Lung (tissue), 12 donors: ENCODE results near the gene SLCO2A1. TPM values are rescaled to one million over a fixed set of nuclear protein-coding genes. Genes with fewer than 3 reads are reported as not detected.

Experiments used
- ATAC-seq: fragments of 200-7000 bp; cut with Tn5 transposase; one replicate; pipeline ENCODE4 v1.9.1; 2020; ENCODE audit warnings: moderate number of reproducible peaks; ENCODE audit not compliant: insufficient read depth, low FRiP score
- DNase-seq, 3 donors: peaks; one replicate each; pipeline ENCODE4 v3.0.0-alpha.2; 2013 to 2017
- H3K27ac ChIP-seq, 2 donors: one replicate each; pipeline ENCODE4 v1.5.1; 2013; ENCODE audit warnings: mild to moderate bottlenecking in 2 of 2, moderate library complexity in 2 of 2, control low read depth in 1 of 2, inconsistent platforms in 1 of 2, low read depth in 1 of 2, low read length in 1 of 2
- H3K27me3 ChIP-seq, 3 donors: one replicate each; pipeline ENCODE4 v1.5.1; 2013; ENCODE audit warnings: low read length in 2 of 3; ENCODE audit not compliant: control insufficient read depth in 3 of 3, insufficient read depth in 3 of 3
- H3K36me3 ChIP-seq, 4 donors: one replicate each; pipeline ENCODE4 v1.5.1; 2013; ENCODE audit warnings: low read length in 4 of 4, mild to moderate bottlenecking in 1 of 4, moderate library complexity in 1 of 4; ENCODE audit not compliant: control insufficient read depth in 4 of 4, insufficient read depth in 4 of 4
- H3K4me1 ChIP-seq, 5 donors: one replicate each; pipeline ENCODE4 v1.5.1; 2013; ENCODE audit warnings: low read length in 5 of 5, mild to moderate bottlenecking in 2 of 5, moderate library complexity in 1 of 5; ENCODE audit not compliant: control insufficient read depth in 5 of 5, insufficient read depth in 5 of 5
- H3K4me3 ChIP-seq: one replicate; pipeline ENCODE4 v1.5.1; 2013; ENCODE audit warnings: mild to moderate bottlenecking, control low read depth, moderate library complexity
- H3K9ac ChIP-seq, 2 donors: one replicate each; pipeline ENCODE4 v1.5.1; 2013; ENCODE audit warnings: low read length in 2 of 2, control low read depth in 1 of 2; ENCODE audit not compliant: insufficient read depth in 1 of 2
- H3K9me3 ChIP-seq, 4 donors: one replicate each; pipeline ENCODE4 v1.5.1; 2013; ENCODE audit warnings: low read length in 3 of 4, mild to moderate bottlenecking in 1 of 4, moderate library complexity in 1 of 4; ENCODE audit not compliant: control insufficient read depth in 4 of 4, insufficient read depth in 3 of 4
- CTCF ChIP-seq: IDR thresholded peaks from 2 replicates; pipeline ENCODE4 v1.5.1; 2012; ENCODE audit warnings: mild to moderate bottlenecking; ENCODE audit errors: control extremely low read depth, extremely low read depth
- WGBS, 2 donors: extraction: QIAGEN DNeasy Blood & Tissue Kit; methylation state at CpG; one replicate each; pipeline ENCODE4 v1.1.7; 2013; 5-methylcytosine and 5-hydroxymethylcytosine counted together
- polyA plus RNA-seq, 2 donors: library from polyadenylated mRNA; stranded (reverse); fragments of 200-250 nt; gene quantifications; one replicate each; pipeline ENCODE4 v1.2.1, GENCODE V29; 2013
- total RNA-seq, 2 donors: library from RNA; depleted of rRNA in 1 of 2; stranded (reverse); fragments of >200 nt in 1 of 2; gene quantifications; one replicate each; pipeline ENCODE4 v1.2.1, GENCODE V29; 2014 to 2021
- donor health status: control.
- donor health status: control.
- donor health status: Bipolar disorder and iron deficiency.
- donor health status: healthy.
- donor health status: DM: yes; HTN: yes; CAD: no.

SLCO2A1 gene
- total and polyA plus RNA-seq, 4 donors: 27.2 to 131 (median 42.7) TPM

GRCh38 chr3:133891662-133892378 is 137.9 kb downstream of the SLCO2A1 start:
- H3K9me3 ChIP-seq: no peaks in the 10 kb centered on the region
- no peaks in the 10 kb centered on the region for H3K36me3 ChIP-seq
- H3K4me1 ChIP-seq: peaks cover 0 to 14% (median 4%) of the 10 kb centered on the region in 5 donors
- H3K27me3 ChIP-seq: peaks cover 0 to 8% (median 5%) of the 10 kb centered on the region in 3 donors
- peak overlapping the region; percentile 12 for H3K4me3 ChIP-seq
- 95% methylated on average over 11 of the region's 11 CpGs for WGBS, 2 donors
- no peak overlapping the region for H3K27ac ChIP-seq
- ATAC-seq: no peak
- no peak for TF ChIP-seq CTCF
- DNase-seq: no peak
- H3K9ac ChIP-seq: no peak overlapping the region

DNA sequence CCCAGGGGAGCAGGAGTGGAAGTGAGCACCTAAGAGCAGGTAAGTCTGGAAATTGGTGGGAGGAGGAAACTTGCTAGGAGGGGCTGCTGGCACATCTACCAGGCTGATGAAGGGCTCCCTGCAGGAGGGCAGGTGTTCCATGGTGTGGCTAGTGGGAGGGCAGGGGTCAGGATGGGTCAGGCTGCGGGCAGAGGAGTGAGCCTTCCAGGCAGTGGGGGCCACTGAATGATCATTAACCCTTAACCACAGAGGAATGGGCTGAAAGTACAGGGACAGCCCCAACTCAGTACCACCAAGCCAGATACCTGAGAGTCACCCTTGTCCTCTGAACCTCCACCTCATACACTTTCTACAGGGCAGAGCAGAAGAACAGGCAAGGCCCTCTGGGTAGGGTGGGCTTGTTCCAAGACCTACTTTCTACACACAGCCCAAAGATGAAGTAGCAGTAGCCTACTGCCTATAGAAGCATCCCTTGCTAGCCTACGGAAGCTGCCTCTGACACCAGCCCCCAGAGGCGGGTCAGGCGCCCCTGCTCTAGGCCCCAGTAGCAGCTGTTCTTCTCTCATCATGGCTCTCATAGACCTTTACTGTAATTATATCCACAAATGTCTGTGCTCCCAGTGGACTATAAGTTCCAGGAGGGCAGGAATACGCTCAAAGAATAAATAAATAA is 138.6 kb downstream of the SLCO2A1 start:
- WGBS, 2 donors: 96% methylated on average over 5 of the region's 5 CpGs
- no peaks in the 10 kb centered on the region for H3K36me3 ChIP-seq
- H3K27me3 ChIP-seq: peaks cover 0 to 2% (median 0%) of the 10 kb centered on the region in 3 donors
- H3K27ac ChIP-seq: no peak overlapping the region
- no peaks in the 10 kb centered on the region for H3K9me3 ChIP-seq
- DNase-seq (no peak), ATAC-seq (no peak)
- H3K4me1 ChIP-seq: peaks cover 0 to 10% (median 4%) of the 10 kb centered on the region in 5 donors
- no peak overlapping the region for H3K4me3 ChIP-seq
- no peak overlapping the region for H3K9ac ChIP-seq
- no peak for TF ChIP-seq CTCF

GRCh38 chr3:133890037-133890436 is 139.7 kb downstream of the SLCO2A1 start:
- H3K9ac ChIP-seq: no peak overlapping the region
- H3K4me3 ChIP-seq: no peak overlapping the region
- WGBS, 2 donors: 84 to 88% methylated on average over 2 of the region's 2 CpGs
- TF ChIP-seq CTCF: no peak
- H3K27ac ChIP-seq: no peak overlapping the region
- peaks cover 0 to 2% (median 0%) of the 10 kb centered on the region in 3 donors for H3K27me3 ChIP-seq
- no peaks in the 10 kb centered on the region for H3K36me3 ChIP-seq
- no peak for ATAC-seq
- no peak for DNase-seq
- H3K4me1 ChIP-seq: peaks cover 0 to 7% (median 4%) of the 10 kb centered on the region in 5 donors
- no peaks in the 10 kb centered on the region for H3K9me3 ChIP-seq
